ENCODE data around the gene SATB1. TPM values are rescaled to one million over a fixed set of nuclear protein-coding genes. Genes with fewer than 3 reads are reported as not detected.
"Not testable (repeated sequence)": the region's sequence is repeated elsewhere in the genome, so short reads cannot be mapped to it uniquely, and the experiment has no call there.

SATB1 gene
- polyA plus RNA-seq (2011; rRNA removed) (10.8 and 14.4 TPM in 2 replicates), polyA minus RNA-seq (2011; rRNA and poly(A)+ RNA removed) (11.7 and 13.6 TPM in 2 replicates)

DNA sequence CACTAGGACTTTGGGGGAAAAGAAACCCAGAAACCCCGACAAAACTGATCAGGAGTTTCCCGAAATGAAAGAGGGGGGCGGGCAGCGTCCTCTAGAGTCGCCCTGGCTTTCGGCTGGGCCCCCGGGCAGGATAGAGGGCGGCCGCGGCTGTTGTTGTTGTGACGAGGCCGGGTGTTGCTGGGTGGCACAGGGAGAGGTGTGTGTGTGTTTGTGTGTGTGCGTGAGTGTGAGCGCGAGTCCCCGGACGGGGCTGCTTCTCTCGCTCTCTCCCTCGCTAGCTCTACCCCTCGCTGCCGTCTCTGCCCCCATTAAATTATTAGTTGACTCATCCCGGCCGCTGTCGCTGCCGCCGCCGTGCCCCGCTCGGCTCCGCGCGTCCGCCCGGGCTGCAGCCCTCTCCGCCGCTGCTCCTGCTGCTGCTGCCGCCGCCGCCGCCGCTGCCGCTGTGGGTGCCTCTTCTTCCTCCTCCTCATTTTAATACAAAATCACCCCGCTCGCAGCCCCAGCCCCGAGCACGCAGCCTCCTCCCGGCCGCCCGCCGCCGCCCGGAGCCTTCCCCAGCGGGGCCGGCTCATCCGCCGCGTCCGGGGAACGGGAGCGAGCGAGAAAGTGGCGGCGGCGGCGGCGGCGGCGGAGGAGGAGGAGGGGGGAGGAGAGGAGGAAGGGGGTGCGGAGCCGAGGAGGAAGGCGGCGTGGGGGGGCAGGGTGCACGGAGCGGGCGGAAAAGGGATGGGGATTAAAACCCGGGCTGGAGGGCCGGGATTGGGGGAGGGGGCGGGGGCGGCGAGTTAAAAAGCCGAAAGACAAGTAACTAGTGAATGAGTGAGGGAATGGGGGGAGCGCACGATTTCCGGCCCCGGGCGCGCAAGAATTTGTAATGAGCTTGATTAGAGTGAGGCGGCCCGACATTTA lies at the start of gene SATB1:
SATB1 (minus strand) TSS at position 611 of the 912 bp plus-strand sequence. CDS start 4,372 bp downstream, outside the sequence.
- DNase-seq (ENCODE audit: low read depth) = no peak
- Histone ChIP-seq H3K4me3 (ENCODE audit: low read depth, low read length) (peak within 1 kb of the TSS; percentile 85), H3K36me3 (ENCODE audit: control insufficient read depth, insufficient read depth, low read length) (no peaks in the 10 kb centered on the region), H3K27me3 (ENCODE audit: control insufficient read depth, insufficient read depth, low read length) (no peaks in the 10 kb centered on the region)
- POLR2A ChIA-PET = no interaction called here
- CTCF ChIA-PET = interaction anchor here (0.6 kb wide), 1 partner anchor 293 kb away, joined by 3 read pairs; no protein-coding TSS in a partner anchor
- TF ChIP-seq, protein P1, sequence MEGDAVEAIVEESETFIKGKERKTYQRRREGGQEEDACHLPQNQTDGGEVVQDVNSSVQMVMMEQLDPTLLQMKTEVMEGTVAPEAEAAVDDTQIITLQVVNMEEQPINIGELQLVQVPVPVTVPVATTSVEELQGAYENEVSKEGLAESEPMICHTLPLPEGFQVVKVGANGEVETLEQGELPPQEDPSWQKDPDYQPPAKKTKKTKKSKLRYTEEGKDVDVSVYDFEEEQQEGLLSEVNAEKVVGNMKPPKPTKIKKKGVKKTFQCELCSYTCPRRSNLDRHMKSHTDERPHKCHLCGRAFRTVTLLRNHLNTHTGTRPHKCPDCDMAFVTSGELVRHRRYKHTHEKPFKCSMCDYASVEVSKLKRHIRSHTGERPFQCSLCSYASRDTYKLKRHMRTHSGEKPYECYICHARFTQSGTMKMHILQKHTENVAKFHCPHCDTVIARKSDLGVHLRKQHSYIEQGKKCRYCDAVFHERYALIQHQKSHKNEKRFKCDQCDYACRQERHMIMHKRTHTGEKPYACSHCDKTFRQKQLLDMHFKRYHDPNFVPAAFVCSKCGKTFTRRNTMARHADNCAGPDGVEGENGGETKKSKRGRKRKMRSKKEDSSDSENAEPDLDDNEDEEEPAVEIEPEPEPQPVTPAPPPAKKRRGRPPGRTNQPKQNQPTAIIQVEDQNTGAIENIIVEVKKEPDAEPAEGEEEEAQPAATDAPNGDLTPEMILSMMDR (IDR thresholded peaks at IDR 0.05; ENCODE audit: insufficient read depth, low read depth, low read length) = no peak

DNA sequence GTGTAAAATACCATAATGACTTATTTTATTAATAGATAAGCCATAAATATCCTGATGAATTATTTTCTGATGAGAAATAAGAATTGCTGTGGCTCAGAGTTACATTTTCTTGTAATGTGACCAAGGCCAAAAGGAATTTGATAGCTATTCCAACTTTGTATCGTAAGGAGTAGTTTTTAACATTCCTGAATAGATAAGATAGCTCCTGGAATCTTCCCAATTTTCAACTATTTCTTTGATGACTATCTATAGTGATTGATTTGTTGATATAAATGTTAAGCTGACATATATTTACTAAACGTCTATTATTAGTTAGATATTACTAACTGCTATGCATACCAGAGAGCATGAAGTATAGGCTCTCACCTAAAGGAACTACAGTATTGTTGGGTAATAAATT lies 49.1 kb upstream of the SATB1 start:
- ChIA-PET POLR2A (no interaction called here), CTCF (no interaction called here)
- no peak for DNase-seq (ENCODE audit: low read depth)
- Histone ChIP-seq H3K27me3 (ENCODE audit: control insufficient read depth, insufficient read depth, low read length) (no peaks in the 10 kb centered on the region), H3K36me3 (ENCODE audit: control insufficient read depth, insufficient read depth, low read length) (no peaks in the 10 kb centered on the region), H3K4me3 (ENCODE audit: low read depth, low read length) (no peak overlapping the region)
- TF ChIP-seq, protein P1 (IDR thresholded peaks at IDR 0.05; ENCODE audit: insufficient read depth, low read depth, low read length) = no peak

DNA sequence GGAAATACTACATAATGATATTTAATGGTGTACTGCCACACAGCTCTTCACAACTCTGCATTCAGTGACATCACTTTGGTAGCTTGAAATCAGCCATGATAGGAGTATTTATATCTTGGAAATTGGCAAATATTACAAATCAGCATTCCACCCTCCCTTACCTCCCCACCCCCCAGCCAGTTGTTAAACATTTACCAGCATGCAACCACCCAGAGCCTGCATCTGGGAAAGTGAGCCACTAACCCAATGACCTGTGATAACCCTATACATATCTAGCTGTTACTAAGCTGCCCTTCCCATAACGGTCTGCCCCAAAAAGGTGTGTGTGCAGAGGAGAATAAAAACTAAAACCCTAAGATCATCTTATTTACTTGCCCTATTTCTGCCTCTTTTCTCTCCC lies 44.6 kb upstream of the SATB1 start:
- ChIA-PET POLR2A (no interaction called here), CTCF (interaction anchor here (0.6 kb wide), 1 partner anchor 15 kb away, joined by 3 read pairs; no protein-coding TSS in a partner anchor)
- no peak for DNase-seq (ENCODE audit: low read depth)
- TF ChIP-seq, protein P1 (IDR thresholded peaks at IDR 0.05; ENCODE audit: insufficient read depth, low read depth, low read length) = no peak
- H3K36me3 ChIP-seq (ENCODE audit: control insufficient read depth, insufficient read depth, low read length) = no peaks in the 10 kb centered on the region
- H3K27me3 ChIP-seq (ENCODE audit: control insufficient read depth, insufficient read depth, low read length) = no peaks in the 10 kb centered on the region
- H3K4me3 ChIP-seq (ENCODE audit: low read depth, low read length) = no peak overlapping the region

DNA sequence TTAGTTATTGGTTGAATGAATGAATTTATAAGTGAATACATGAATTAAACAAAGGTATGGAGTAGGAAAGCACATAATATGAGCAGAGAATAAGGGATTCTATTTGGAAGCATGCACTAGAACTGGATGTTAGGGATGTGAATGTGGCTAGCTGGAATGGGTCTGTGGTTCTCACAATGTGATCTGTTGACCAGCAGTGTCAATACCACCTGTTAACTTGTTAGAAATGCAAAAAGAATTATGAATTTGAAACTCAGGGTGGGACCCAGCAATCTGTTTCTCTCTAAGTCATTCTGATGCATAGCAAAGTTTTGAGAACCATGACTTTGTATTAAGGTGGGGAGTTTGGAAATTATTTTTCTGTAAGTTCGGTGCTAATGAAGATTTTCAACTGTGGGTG lies 41.0 kb upstream of the SATB1 start:
- TF ChIP-seq, protein P1 (IDR thresholded peaks at IDR 0.05; ENCODE audit: insufficient read depth, low read depth, low read length) = no peak
- DNase-seq (ENCODE audit: low read depth) = no peak
- CTCF ChIA-PET = no interaction called here
- Histone ChIP-seq H3K27me3 (ENCODE audit: control insufficient read depth, insufficient read depth, low read length) (no peaks in the 10 kb centered on the region), H3K4me3 (ENCODE audit: low read depth, low read length) (no peak overlapping the region), H3K36me3 (ENCODE audit: control insufficient read depth, insufficient read depth, low read length) (no peaks in the 10 kb centered on the region)
- POLR2A ChIA-PET = no interaction called here

DNA sequence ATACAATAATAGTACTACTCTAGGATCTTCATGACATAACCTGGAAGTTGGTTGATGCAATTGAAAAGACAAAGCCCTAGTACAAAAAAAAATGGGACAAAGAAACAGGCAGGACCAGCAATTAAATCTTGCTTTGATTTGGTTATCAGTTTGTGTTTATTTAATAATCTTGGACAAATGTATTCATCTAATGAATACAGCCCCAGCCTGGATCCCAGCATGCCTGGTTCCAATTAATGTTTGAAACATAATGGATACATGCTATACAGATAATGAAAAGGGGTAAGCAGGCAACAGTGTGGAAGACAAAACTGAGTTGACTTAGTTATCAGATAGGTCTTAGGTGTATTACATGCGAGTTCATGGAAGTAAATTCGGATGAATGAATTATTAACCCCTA lies 29.6 kb upstream of the SATB1 start:
- TF ChIP-seq, protein P1 (IDR thresholded peaks at IDR 0.05; ENCODE audit: insufficient read depth, low read depth, low read length) = no peak
- no peak overlapping the region for H3K4me3 ChIP-seq (ENCODE audit: low read depth, low read length)
- ChIA-PET CTCF (interaction anchor here (0.6 kb wide), 2 partner anchors 9 to 15 kb away, joined by 3 read pairs; no protein-coding TSS in a partner anchor), POLR2A (no interaction called here)
- H3K27me3 ChIP-seq (ENCODE audit: control insufficient read depth, insufficient read depth, low read length) = no peaks in the 10 kb centered on the region
- no peaks in the 10 kb centered on the region for H3K36me3 ChIP-seq (ENCODE audit: control insufficient read depth, insufficient read depth, low read length)
- DNase-seq (ENCODE audit: low read depth) = no peak

DNA sequence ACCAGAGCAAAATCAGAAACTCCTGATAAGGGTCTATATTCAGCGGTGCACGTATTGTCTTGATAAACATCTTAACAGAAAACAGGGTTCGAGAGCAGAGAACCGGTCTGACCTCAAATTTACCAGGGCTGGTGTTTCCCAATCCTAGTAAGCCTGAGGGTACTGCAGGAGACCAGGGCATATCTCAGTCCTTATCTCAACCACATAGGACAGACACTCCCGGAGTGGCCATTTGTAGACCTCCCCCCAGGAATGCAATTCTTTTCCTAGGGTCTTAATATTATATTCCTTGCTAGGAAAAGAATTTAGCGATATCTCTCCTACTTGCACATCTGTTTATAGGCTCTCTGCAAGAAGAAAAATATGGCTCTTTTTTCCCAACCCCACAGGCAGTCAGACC lies 24.5 kb upstream of the SATB1 start:
- CTCF ChIA-PET; DNase-seq (ENCODE audit: low read depth); H3K4me3 ChIP-seq (ENCODE audit: low read depth, low read length); H3K36me3 ChIP-seq (ENCODE audit: control insufficient read depth, insufficient read depth, low read length); POLR2A ChIA-PET: not testable (repeated sequence)
- H3K27me3 ChIP-seq (ENCODE audit: control insufficient read depth, insufficient read depth, low read length) = peaks cover 12% of the 10 kb centered on the region
